Body of pancreas (tissue), 4 donors: ENCODE results near the gene ZNF160.

ENCODE experiments used
- POLR2A ChIP-seq, 3 donors: fragments of 450-650 bp; IDR thresholded peaks; one replicate each; pipeline ENCODE4 v1.6.1; 2016; ENCODE audit warnings: antibody characterized with exemption in 3 of 3, mild to moderate bottlenecking in 2 of 3
- TF ChIP-seq, protein P1 (sequence below), 7 experiments: fragments of 450-650 bp in 4 of 7; fragments of 200-600 bp in 3 of 7; sonication (generic) in 3 of 7; IDR thresholded peaks; one replicate each; pipeline ENCODE4 v1.5.1; 2016 to 2019; ENCODE audit warnings: antibody characterized with exemption in 7 of 7

DNA sequence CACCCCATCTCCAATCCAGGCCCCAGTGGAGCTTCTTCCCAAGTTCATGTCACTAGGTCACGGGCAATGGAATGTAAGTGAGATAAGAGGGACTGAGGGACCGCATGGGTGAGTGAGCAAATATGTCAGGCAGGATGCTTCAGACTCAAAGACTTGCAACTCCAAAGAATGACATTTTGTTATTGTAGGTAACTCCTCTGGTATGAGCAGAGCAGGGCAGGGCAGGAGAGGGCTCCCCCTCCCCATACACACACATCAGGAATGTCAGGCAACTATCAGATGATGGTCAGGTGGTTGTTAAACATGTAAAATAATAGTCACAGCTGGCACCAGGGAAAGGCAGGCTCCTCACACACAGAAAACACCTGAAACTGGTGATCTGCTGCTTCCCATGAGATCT lies 48.1 kb downstream of the ZNF160 start:
- TF ChIP-seq, protein P1, sequence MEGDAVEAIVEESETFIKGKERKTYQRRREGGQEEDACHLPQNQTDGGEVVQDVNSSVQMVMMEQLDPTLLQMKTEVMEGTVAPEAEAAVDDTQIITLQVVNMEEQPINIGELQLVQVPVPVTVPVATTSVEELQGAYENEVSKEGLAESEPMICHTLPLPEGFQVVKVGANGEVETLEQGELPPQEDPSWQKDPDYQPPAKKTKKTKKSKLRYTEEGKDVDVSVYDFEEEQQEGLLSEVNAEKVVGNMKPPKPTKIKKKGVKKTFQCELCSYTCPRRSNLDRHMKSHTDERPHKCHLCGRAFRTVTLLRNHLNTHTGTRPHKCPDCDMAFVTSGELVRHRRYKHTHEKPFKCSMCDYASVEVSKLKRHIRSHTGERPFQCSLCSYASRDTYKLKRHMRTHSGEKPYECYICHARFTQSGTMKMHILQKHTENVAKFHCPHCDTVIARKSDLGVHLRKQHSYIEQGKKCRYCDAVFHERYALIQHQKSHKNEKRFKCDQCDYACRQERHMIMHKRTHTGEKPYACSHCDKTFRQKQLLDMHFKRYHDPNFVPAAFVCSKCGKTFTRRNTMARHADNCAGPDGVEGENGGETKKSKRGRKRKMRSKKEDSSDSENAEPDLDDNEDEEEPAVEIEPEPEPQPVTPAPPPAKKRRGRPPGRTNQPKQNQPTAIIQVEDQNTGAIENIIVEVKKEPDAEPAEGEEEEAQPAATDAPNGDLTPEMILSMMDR (IDR thresholded peaks at IDR 0.05) = no peak
- no peak for TF ChIP-seq POLR2A (IDR thresholded peaks at IDR 0.05)
